MV-4-11 (cell line): ENCODE measurements around the gene RINL.

Experiments
- DNase-seq: peaks from one replicate; lab custom pipeline; 2025; lab: John Stamatoyannopoulos, UW

The RINL gene

DNA sequence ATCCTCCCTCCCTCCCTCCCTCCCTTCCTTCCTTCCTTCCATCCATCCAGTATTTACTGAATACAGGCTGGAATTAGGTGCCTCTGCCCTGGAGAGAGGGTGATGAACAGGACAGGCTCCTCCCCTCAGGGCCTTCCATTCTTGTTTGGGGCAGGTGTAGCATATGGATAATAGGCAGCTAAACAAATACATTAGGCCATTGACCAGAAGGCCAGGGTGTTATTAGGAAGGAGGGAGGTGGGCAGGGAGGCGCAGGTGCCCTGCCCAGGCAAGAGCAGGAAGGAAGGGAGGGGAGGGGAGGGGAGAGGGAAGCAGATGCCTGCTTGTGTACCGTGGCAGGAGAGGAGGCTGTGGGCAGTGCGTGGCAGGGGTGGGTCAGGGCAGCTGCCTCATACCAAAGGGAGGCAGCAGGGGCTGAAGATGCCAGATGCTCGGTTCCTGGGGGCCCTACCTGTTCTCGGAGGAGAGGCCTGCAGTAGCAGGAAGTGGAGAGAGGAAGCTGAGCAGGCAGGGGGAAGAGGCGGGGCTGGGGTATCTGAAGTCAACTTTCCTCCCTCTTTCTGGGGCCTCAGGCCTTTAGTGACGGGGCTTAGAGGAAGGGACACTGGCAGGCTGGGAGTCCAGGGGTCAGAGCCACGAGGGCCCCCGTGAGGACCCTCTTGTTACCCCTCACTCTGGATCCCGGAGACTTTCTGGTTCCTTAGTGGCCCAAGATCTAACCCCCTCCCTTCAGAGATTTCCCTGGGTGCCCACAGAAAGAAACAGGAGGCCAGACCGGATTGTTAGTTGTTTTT is at the start of gene RINL:
RINL (minus strand) TSS at position 495 of the 794 bp plus-strand sequence. CDS start 1,533 bp downstream, outside the sequence.
- peak; percentile 60 for DNase-seq

DNA sequence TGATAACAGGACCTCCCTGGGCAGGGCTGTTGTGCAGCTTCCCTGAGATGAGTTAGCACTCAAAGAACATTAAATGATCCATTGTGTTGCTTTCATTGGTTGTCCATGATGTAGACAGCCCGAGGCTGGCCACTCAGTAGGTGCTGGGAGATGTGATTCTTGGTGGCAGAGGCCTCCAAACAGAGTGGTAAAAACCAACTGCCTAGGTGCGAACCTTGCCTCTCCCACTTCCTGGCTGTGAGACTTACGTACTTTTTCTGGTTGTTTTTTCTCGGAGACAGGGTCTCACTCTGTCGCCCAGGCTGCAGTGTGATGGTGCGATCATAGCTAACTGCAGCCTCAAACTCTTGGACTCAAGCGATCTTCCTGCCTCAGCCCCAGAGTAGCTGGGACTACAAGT is 46.3 kb upstream of the RINL start:
- DNase-seq: no peak

- peak; percentile 48 for DNase-seq
Measured at GRCh38 chr19:38922482-38922881, 44.4 kb upstream of the RINL start.

- DNase-seq: no peak
Measured at GRCh38 chr19:38921420-38922274, 43.6 kb upstream of the RINL start.

DNA sequence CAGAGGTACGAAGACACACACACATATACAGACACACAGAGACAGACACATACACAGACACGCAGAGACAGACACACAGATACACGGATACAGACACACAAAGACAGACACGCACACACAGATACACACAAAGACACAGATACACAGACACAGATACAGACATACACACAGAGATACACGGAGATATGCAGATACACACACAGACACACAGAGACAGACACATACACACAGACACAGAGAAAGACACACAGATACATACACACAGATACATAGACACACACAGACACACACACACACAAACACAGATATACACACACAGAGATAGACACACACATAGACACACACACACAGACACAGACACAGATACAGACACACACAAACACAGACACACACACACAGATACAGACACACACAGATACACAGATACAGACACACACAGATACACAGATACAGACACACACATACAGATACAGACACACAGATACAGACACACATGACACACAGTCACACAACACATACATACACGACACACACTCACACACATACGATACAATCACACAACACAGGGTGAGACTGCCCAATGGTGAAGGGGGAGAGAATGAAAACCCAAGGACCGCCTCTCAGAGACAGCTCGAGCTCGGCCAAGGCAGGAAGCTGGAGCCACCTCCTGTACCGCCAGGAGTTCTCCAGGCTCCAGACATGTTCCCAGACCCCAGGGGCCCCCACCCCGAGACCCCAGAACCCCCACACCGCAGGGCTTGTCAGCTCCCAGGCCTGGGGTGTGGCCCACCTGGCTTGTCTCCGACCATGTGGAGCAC is 42.7 kb upstream of the RINL start:
- DNase-seq: no peak

- DNase-seq: no peak
Measured at GRCh38 chr19:38919837-38920601, 41.9 kb upstream of the RINL start.

GRCh38 chr19:38918526-38918925 is 40.5 kb upstream of the RINL start:
- DNase-seq: no peak

DNA sequence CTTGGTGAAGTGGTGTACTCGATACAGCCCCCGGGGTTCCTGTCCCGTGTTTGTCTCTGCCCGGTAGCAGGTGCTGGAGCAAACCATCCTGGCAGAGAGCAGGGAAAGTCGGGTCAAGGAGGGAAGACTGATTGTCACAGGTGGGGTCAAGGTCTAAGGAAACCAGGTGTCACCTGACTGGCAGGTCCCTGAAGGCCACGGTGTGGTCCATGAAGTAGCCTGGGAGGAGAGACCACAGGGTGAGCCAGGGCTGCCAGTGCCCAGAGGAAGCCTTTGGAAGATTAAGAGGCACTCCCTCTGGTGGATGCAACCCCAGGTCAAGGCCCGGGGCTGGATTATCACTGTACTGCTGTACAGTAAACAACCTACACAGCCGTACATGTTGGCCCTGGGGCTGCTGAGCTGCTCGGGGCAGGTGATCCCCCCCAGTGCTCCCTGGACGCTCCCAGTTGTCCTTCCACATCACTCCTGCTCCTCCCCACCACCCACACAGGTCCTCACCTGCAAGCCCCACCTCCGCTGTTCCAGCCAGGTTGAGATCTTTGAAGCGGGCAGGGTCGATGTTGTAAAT is 39.9 kb upstream of the RINL start:
- peak; percentile 20 for DNase-seq

DNA sequence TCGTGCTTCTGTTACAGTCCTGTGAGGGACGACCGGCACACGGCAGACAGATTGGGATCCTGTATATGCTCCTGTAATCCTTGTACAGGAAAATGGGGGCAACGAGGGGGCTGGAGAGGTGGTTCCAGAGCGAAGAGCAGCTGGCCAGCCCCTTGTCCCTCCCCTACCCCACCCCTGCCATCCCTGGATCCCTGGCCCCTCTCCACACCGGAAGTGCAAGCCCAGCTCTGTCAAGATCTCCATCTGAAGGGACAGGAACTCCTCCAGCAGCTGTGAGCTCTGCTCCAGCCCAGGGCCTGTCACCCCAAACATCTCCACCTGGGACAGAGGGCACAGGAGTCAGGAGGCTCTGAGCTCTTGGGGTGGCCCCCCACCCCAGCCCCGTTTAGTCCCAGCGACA is 39.4 kb upstream of the RINL start:
- DNase-seq: no peak

GRCh38 chr19:38915329-38916321 is 37.5 kb upstream of the RINL start:
- DNase-seq: no peak

- no peak for DNase-seq
Measured at GRCh38 chr19:38913958-38914357, 35.9 kb upstream of the RINL start.

DNA sequence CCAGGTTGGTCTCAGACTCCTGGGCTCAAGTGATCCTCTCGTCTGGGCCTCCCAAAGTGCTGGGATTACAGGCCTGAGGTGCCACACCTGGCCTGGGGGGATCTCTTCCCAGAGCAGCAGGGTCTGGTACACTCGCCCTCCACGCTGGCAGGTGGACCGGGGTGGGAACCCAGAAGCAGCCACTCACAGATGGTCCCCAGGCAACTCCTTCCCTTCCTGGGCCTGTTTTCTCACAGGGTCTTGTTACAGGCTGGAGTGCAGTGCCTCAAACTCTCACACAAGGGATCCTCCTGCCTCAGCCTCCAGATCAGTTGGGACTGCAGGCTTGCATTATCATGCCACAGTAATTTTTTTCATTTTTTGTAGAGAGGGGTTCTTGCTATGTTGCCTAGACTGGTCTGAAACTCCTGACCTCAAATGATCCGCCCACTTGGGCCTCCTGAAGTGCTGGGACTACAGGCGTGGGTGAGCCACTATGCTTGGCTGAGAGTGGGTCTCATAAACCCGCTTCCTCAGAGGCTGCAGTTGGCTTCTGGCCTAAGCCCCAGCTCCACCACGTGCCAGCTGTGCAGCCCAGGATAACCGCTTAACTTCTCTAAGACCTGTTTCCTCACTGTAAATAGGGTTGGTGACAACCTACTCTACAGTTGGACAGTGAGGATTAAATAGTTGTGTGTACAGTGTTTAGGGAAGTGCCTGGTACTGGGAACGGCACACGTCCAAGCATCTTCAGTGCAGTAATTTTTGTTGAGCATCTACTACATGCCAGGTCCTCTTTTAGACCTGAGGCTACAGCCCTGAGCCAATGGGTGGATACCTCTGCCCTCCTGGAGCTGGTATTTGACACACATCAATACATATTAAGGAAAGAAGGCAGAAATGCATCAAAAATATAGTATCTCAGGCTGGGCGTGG is 34.8 kb upstream of the RINL start:
- peak; percentile 100 for DNase-seq

GRCh38 chr19:38911388-38912001 is 33.4 kb upstream of the RINL start:
- no peak for DNase-seq

- no peak for DNase-seq
Measured at GRCh38 chr19:38910488-38910887, 32.4 kb upstream of the RINL start.

GRCh38 chr19:38908911-38909310 is 30.8 kb upstream of the RINL start:
- no peak for DNase-seq

DNA sequence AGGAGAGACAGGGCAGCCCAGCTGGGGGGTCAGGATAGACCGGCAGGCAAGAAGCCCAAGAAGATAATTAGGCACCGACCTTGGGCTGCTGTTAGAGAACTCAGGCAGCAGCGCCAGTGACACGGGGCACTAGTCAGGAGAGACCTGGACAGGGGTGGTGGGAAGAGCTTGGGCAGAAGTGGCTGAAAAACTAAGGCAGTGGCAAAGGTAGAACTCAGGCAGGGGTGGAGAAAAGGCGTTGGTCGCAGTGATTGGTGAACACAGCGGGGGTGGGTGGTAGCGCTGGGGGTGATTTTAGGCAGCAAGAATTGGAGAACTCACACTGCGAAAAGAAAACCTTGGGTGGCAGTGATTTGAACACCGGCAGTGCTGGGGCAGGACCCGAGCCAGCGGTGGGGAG is 29.6 kb upstream of the RINL start:
- no peak for DNase-seq

DNA sequence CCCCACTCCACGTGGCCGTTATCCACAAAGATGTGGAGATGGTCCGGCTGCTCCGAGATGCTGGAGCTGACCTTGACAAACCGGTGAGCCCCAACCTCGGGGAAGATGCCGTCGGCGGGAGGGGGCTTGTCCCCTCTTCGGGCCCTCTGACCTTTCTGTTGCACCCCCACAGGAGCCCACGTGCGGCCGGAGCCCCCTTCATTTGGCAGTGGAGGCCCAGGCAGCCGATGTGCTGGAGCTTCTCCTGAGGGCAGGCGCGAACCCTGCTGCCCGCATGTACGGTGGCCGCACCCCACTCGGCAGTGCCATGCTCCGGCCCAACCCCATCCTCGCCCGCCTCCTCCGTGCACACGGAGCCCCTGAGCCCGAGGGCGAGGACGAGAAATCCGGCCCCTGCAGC is 29.2 kb upstream of the RINL start:
- DNase-seq: no peak

DNA sequence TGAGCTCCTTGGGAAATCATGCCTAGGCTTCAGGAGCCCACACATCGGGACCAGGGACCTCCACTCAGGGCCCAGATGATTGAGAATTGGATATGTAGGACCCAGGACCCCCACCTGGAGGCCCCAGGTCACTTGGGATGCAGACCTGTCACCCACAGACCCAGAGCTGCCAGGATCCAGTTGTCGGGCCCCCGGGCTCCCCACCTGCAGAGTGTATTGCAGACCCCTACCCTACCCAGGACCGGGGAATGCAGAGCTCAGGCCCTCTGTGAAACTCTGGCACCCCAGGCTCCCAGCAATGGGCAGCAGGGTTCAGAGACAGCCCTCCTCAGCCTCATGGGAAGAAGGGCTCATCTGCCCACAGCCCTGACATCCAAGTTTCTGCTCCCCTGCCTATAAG is 27.5 kb upstream of the RINL start:
- DNase-seq: no peak
